ENCODE data around the gene MARCHF2. TPM values are rescaled to one million over a fixed set of nuclear protein-coding genes. Genes with fewer than 3 reads are reported as not detected.
"Not testable (repeated sequence)": the region's sequence is repeated elsewhere in the genome, so short reads cannot be mapped to it uniquely, and the experiment has no call there.

Gene MARCHF2
- total and polyA plus RNA-seq, 7 experiments from 2014 or later: 18.0 to 42.1 (median 23.4) TPM

- Mint-ChIP-seq H3K4me3 (no peak overlapping the region), H3K27ac (no peak overlapping the region), H3K27me3 (no peaks in the 10 kb centered on the region), H3K4me1 (peaks cover 0 to 10% (median 0%) of the 10 kb centered on the region in 7 donors), H3K9me3 (peaks cover 0 to 2% (median 0%) of the 10 kb centered on the region in 11 donors), H3K36me3 (peaks cover 0 to 12% (median 0%) of the 10 kb centered on the region in 5 donors)
- H3K9me3 ChIP-seq (ENCODE audit: control insufficient read depth in 2 of 3, low read length in 3 of 3): no peaks in the 10 kb centered on the region
- no peak overlapping the region for H3K27ac ChIP-seq (ENCODE audit: low read depth, low read length)
- no peaks in the 10 kb centered on the region for H3K4me1 ChIP-seq (ENCODE audit: control insufficient read depth in 2 of 2, insufficient read depth in 2 of 2, low read length in 2 of 2)
- POLR2A ChIA-PET: no interaction called here
- no peaks in the 10 kb centered on the region for H3K27me3 ChIP-seq (ENCODE audit: control insufficient read depth in 2 of 2, insufficient read depth in 2 of 2, low read length in 2 of 2)
- intact Hi-C loops (cut with micrococcal nuclease): no loop called here
- H3K36me3 ChIP-seq (ENCODE audit: control insufficient read depth in 2 of 3, insufficient read depth in 3 of 3, low read length in 3 of 3): peaks cover 0 to 56% (median 10%) of the 10 kb centered on the region in 3 experiments
- no peak overlapping the region for H3K4me3 ChIP-seq (ENCODE audit: low read length)
- ATAC-seq: no peak
- no peak for DNase-seq
- CTCF ChIA-PET: no interaction called here
These were observed 9.8 kb upstream of the MARCHF2 start for GRCh38 chr19:8403098-8403819.

GRCh38 chr19:8403820-8404109 lies 9.3 kb upstream of the MARCHF2 start:
- Histone ChIP-seq H3K27me3 (ENCODE audit: control insufficient read depth in 2 of 2, insufficient read depth in 2 of 2, low read length in 2 of 2) (no peaks in the 10 kb centered on the region), H3K36me3 (ENCODE audit: control insufficient read depth in 2 of 3, insufficient read depth in 3 of 3, low read length in 3 of 3) (peaks cover 0 to 52% (median 10%) of the 10 kb centered on the region in 3 experiments), H3K9me3 (ENCODE audit: control insufficient read depth in 2 of 3, low read length in 3 of 3) (no peaks in the 10 kb centered on the region), H3K4me1 (ENCODE audit: control insufficient read depth in 2 of 2, insufficient read depth in 2 of 2, low read length in 2 of 2) (no peaks in the 10 kb centered on the region), H3K4me3 (ENCODE audit: low read length) (no peak overlapping the region), H3K27ac (ENCODE audit: low read depth, low read length) (no peak overlapping the region)
- DNase-seq (no peak), ATAC-seq (no peak)
- peaks cover 0 to 2% (median 0%) of the 10 kb centered on the region in 11 donors for H3K9me3 Mint-ChIP-seq
- ChIA-PET POLR2A (no interaction called here), CTCF (no interaction called here)
- H3K4me1 Mint-ChIP-seq: peaks cover 0 to 10% (median 0%) of the 10 kb centered on the region in 7 donors
- H3K27me3 Mint-ChIP-seq: no peaks in the 10 kb centered on the region
- H3K27ac Mint-ChIP-seq: no peak overlapping the region
- intact Hi-C loops (cut with micrococcal nuclease): no loop called here
- no peak overlapping the region for H3K4me3 Mint-ChIP-seq
- peaks cover 0 to 12% (median 0%) of the 10 kb centered on the region in 5 donors for H3K36me3 Mint-ChIP-seq

- no peak overlapping the region for H3K4me3 Mint-ChIP-seq
- H3K4me3 ChIP-seq (ENCODE audit: low read length): no peak overlapping the region
- H3K4me1 ChIP-seq (ENCODE audit: control insufficient read depth in 2 of 2, insufficient read depth in 2 of 2, low read length in 2 of 2): no peaks in the 10 kb centered on the region
- no peaks in the 10 kb centered on the region for H3K27me3 ChIP-seq (ENCODE audit: control insufficient read depth in 2 of 2, insufficient read depth in 2 of 2, low read length in 2 of 2)
- DNase-seq (no peak), ATAC-seq (no peak)
- no peak overlapping the region for H3K27ac ChIP-seq (ENCODE audit: low read depth, low read length)
- H3K27ac Mint-ChIP-seq: peak overlapping the region in 1 of 9 donors; percentile 9
- peaks cover 0 to 48% (median 10%) of the 10 kb centered on the region in 3 experiments for H3K36me3 ChIP-seq (ENCODE audit: control insufficient read depth in 2 of 3, insufficient read depth in 3 of 3, low read length in 3 of 3)
- peaks cover 0 to 10% (median 0%) of the 10 kb centered on the region in 7 donors for H3K4me1 Mint-ChIP-seq
- H3K9me3 ChIP-seq (ENCODE audit: control insufficient read depth in 2 of 3, low read length in 3 of 3): no peaks in the 10 kb centered on the region
- peaks cover 0 to 2% (median 0%) of the 10 kb centered on the region in 11 donors for H3K9me3 Mint-ChIP-seq
- no peaks in the 10 kb centered on the region for H3K27me3 Mint-ChIP-seq
- ChIA-PET CTCF (interaction anchor here (1.2 kb wide), 2 partner anchors 83 to 174 kb away, joined by 3 to 4 read pairs; no protein-coding TSS in a partner anchor), POLR2A (interaction anchor here (0.6 kb wide), 1 partner anchor 166 kb away, joined by 4 read pairs; no protein-coding TSS in a partner anchor)
- H3K36me3 Mint-ChIP-seq: peaks cover 0 to 12% (median 0%) of the 10 kb centered on the region in 5 donors
- intact Hi-C loops (cut with micrococcal nuclease): no loop called here
These were observed 8.5 kb upstream of the MARCHF2 start for GRCh38 chr19:8404391-8405151.

- intact Hi-C loops (cut with micrococcal nuclease): loop anchor here in 1 of 2 donors (5.0 kb wide), 1 partner anchor 68 kb away; the partner anchor contains the start of gene KANK3
- not testable (repeated sequence) for ATAC-seq; H3K27ac ChIP-seq (ENCODE audit: low read depth, low read length); H3K9me3 Mint-ChIP-seq; H3K4me1 ChIP-seq (ENCODE audit: control insufficient read depth in 2 of 2, insufficient read depth in 2 of 2, low read length in 2 of 2); H3K4me3 Mint-ChIP-seq; H3K27me3 ChIP-seq (ENCODE audit: control insufficient read depth in 2 of 2, insufficient read depth in 2 of 2, low read length in 2 of 2); DNase-seq; H3K27me3 Mint-ChIP-seq; H3K36me3 ChIP-seq (ENCODE audit: control insufficient read depth in 2 of 3, insufficient read depth in 3 of 3, low read length in 3 of 3); H3K9me3 ChIP-seq (ENCODE audit: control insufficient read depth in 2 of 3, low read length in 3 of 3); H3K4me3 ChIP-seq (ENCODE audit: low read length); H3K36me3 Mint-ChIP-seq
- CTCF ChIA-PET: interaction anchor here (0.7 to 1.1 kb wide), 2 partner anchors 20 to 58 kb away, joined by 3 to 4 read pairs; no protein-coding TSS in a partner anchor
- peaks cover 0 to 15% (median 13%) of the 10 kb centered on the region in 7 donors for H3K4me1 Mint-ChIP-seq
- peak overlapping the region in 1 of 9 donors; percentile 25 for H3K27ac Mint-ChIP-seq
- POLR2A ChIA-PET: interaction anchor here (0.6 to 4.7 kb wide), 4 partner anchors 17 to 183 kb away, joined by 3 to 23 read pairs (median 6); no protein-coding TSS in a partner anchor
These were observed 2.4 kb upstream of the MARCHF2 start for GRCh38 chr19:8410718-8411117.

- Histone ChIP-seq H3K36me3 (ENCODE audit: control insufficient read depth in 2 of 3, insufficient read depth in 3 of 3, low read length in 3 of 3) (no peaks in the 10 kb centered on the region), H3K9me3 (ENCODE audit: control insufficient read depth in 2 of 3, low read length in 3 of 3) (no peaks in the 10 kb centered on the region), H3K27ac (ENCODE audit: low read depth, low read length) (peak overlapping the region; percentile 76), H3K4me3 (ENCODE audit: low read length) (peak overlapping the region; percentile 72), H3K4me1 (ENCODE audit: control insufficient read depth in 2 of 2, insufficient read depth in 2 of 2, low read length in 2 of 2) (peaks cover 0 to 6% of the 10 kb centered on the region in 2 donors), H3K27me3 (ENCODE audit: control insufficient read depth in 2 of 2, insufficient read depth in 2 of 2, low read length in 2 of 2) (no peaks in the 10 kb centered on the region)
- peak overlapping the region; percentile 43 to 85 (median 70) for H3K4me3 Mint-ChIP-seq
- CTCF ChIA-PET: interaction anchor here (0.6 to 4.6 kb wide), 12 partner anchors 15 to 228 kb away, joined by 3 to 30 read pairs (median 4); partner anchors contain the start of genes HNRNPM and ZNF414
- POLR2A ChIA-PET: interaction anchor here (0.6 to 4.7 kb wide), 9 partner anchors 23 to 954 kb away, joined by 3 to 32 read pairs (median 4); partner anchors contain the start of genes HNRNPM, RAB11B and ZNF414
- no peaks in the 10 kb centered on the region for H3K9me3 Mint-ChIP-seq
- no peaks in the 10 kb centered on the region for H3K27me3 Mint-ChIP-seq
- H3K4me1 Mint-ChIP-seq: peaks cover 0 to 17% (median 13%) of the 10 kb centered on the region in 7 donors
- H3K36me3 Mint-ChIP-seq: peaks cover 0 to 4% (median 0%) of the 10 kb centered on the region in 5 donors
- peak overlapping the region in 2 of 9 donors; percentile 11 to 84 for H3K27ac Mint-ChIP-seq
- intact Hi-C loops (cut with micrococcal nuclease): loop anchor here (1.0 to 5.0 kb wide), 8 partner anchors 23 to 229 kb away; partner anchors contain the start of genes HNRNPM (in 2 of the 2), RAB11B (in 2 of the 2) and KANK3 (in 1 of the 2)
- DNase-seq (no peak), ATAC-seq (no peak)
These were observed 507 bp downstream of the MARCHF2 start for GRCh38 chr19:8413629-8413995.

GRCh38 chr19:8416796-8417195 lies 3.7 kb downstream of the MARCHF2 start:
- no peak overlapping the region for H3K4me3 ChIP-seq (ENCODE audit: low read length)
- H3K4me3 Mint-ChIP-seq: no peak overlapping the region
- no peak overlapping the region for H3K27ac Mint-ChIP-seq
- ChIA-PET CTCF (interaction anchor here (0.6 to 0.7 kb wide), 2 partner anchors 11 to 1111 kb away, joined by 3 to 4 read pairs; no protein-coding TSS in a partner anchor), POLR2A (interaction anchor here (0.6 to 1.4 kb wide), 2 partner anchors 27 to 29 kb away, joined by 3 read pairs; no protein-coding TSS in a partner anchor)
- no peaks in the 10 kb centered on the region for H3K9me3 Mint-ChIP-seq
- DNase-seq: no peak
- intact Hi-C loops (cut with micrococcal nuclease): no loop called here
- H3K4me1 Mint-ChIP-seq: peaks cover 0 to 13% (median 10%) of the 10 kb centered on the region in 7 donors
- no peaks in the 10 kb centered on the region for H3K27me3 Mint-ChIP-seq
- no peak for ATAC-seq
- no peaks in the 10 kb centered on the region for H3K27me3 ChIP-seq (ENCODE audit: control insufficient read depth in 2 of 2, insufficient read depth in 2 of 2, low read length in 2 of 2)
- peaks cover 0 to 4% (median 2%) of the 10 kb centered on the region in 3 experiments for H3K36me3 ChIP-seq (ENCODE audit: control insufficient read depth in 2 of 3, insufficient read depth in 3 of 3, low read length in 3 of 3)
- H3K27ac ChIP-seq (ENCODE audit: low read depth, low read length): no peak overlapping the region
- peaks cover 0 to 6% of the 10 kb centered on the region in 2 donors for H3K4me1 ChIP-seq (ENCODE audit: control insufficient read depth in 2 of 2, insufficient read depth in 2 of 2, low read length in 2 of 2)
- H3K9me3 ChIP-seq (ENCODE audit: control insufficient read depth in 2 of 3, low read length in 3 of 3): no peaks in the 10 kb centered on the region
- H3K36me3 Mint-ChIP-seq: peaks cover 0 to 5% (median 0%) of the 10 kb centered on the region in 5 donors
